ENCODE results near the gene COQ10B.
A peak's percentile ranks its signal among the peaks of the same experiment; 100 is the strongest.
"Not testable (repeated sequence)": the region's sequence is repeated elsewhere in the genome, so short reads cannot be mapped to it uniquely, and the experiment has no call there.

COQ10B gene

GRCh38 chr2:197453123-197453913, at the start of gene COQ10B:
COQ10B (plus strand) TSS chr2:197453552; CDS start chr2:197453561, 9 bp downstream.
- DNase-seq = peak; percentile 99

GRCh38 chr2:197405582-197405981, 47.8 kb upstream of the COQ10B start:
- DNase-seq = no peak

- no peak for DNase-seq
Observed at GRCh38 chr2:197414039-197414438, 39.3 kb upstream of the COQ10B start.

DNA sequence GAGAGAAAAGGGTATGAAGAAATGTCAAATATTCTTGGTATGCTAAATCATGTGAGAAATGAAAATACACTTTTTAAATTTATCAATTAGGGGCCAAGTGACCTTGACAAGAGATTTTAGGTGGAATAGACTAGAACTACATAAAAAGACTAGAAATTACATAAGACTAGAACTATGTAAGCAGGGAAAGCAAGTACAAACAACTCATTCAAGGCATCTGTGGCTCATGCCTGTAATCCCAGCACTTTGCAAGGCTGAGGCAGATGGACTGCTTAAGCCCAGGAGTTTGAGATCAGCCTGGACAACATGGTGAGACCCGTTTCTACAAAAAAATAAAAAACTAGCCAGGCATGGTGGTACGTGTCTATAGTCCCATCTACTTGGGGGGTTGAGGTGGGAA, 38.8 kb upstream of the COQ10B start:
- DNase-seq = no peak

DNA sequence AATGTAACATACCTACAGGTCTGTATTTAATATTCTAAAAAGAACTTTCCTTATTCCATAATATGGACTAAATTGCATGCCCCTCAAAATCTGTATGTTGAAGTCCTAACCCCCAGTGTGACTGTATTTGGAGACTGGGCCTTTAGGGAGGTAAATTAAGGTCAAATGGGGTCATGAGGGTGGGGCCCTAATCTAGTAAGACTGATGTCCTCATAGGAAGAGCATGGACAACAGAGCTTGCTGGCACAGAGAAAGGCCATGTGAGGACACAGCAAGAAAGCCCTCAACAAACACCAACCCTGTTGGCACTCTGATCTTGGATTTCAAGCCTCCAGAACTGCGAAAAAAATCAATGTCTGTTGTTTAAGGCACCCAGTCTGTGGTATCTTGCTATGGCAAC, 37.1 kb upstream of the COQ10B start:
- DNase-seq = no peak

DNA sequence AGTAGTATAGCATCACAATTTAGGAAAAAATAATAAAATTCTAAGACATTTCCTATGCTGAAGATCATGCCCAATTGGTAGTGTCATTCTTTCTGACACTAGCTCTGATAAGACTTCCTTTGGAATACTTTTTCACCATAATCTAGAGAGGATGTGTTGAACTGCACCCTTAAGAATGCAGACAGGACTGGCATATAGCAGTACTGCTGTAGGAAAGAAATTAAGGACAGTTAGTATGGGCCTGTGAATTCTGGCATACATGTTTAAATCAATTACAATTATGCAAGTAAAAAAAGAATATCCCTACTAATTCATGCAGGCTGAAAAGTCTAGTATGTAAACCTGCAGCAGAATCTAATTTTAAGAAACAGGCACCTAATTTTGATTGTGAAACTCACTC, 33.9 kb upstream of the COQ10B start:
- no peak for DNase-seq

- DNase-seq = no peak
Observed at GRCh38 chr2:197423307-197423706, 30.0 kb upstream of the COQ10B start.

GRCh38 chr2:197425550-197425949, 27.8 kb upstream of the COQ10B start:
- DNase-seq = no peak

DNA sequence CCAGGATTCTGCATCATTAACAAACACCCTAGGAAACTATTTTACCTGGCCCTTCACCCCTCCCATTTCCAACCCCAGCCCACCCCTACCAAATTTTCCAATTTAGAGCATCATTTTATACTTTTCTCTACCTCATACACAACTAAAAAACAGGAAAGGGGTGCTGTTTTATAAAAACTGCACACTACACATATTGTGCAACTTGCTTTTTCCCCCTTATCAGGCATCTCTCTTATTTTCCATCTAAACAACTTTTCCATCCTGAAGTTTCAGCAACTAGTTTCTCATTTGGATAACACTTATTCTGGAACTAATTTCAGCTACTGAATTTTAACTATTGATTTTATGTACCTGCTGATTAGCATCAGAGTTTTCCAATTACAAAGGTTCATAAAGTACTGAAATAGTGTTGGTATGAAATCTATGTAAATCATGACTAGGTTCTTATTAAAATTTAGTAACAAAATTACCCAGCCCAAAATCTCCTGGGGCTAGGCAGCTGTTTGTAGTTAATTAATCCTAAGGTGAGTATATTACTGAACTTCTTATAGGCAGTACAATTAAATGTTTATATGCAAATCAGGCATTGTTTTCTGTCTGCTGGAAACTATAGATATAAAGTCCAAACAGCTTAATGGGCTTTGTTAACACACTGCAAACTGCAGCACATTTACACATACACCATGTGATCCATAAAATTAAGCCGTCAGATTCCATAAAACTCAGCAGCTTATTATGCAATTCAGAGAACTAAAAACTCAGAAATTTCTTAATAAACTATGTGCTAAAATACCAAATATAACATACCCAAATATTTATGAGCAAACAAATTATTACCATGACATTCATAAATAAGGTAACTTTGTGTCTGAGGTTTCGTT, 26.4 kb upstream of the COQ10B start:
- no peak for DNase-seq

DNA sequence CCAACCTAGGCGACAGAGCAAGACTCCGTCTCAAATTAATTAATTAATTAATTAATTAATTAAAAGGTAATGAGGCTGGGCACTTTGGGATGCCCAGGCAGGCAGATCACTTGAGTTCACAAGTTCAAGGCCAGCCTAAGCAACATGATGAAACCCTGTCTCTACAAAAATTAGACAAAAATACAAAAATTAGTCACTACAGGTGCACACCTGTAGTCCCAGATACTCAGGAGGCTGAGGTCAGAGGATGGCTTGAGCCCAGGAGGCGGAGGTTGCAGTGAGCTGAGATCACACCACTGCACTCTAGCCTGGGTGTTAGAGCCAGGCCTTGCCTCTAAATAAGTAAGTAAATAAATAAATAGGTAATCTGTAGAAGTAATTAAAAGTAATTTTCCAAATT, 25.4 kb upstream of the COQ10B start:
- DNase-seq = no peak

GRCh38 chr2:197431858-197432257, 21.5 kb upstream of the COQ10B start:
- no peak for DNase-seq

DNA sequence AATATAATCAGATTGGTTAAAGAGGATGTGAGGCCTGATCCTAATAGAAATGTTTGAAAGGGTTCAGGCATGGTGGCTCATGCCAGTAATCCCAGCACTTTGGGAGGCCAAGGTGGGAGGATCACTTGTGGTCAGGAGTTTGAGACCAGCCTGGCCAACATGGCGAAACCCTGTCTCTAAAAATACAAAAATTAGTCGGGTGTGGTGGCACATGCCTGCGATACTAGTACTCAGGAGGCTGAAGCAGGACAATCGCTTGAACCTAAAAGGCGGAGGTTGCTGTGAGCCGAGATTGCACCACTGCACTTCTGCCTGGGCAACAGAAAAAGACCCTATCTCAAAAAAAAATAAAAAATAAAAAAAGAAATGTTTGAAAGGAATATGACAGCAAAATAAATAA, 20.8 kb upstream of the COQ10B start:
- not testable (repeated sequence) for DNase-seq

DNA sequence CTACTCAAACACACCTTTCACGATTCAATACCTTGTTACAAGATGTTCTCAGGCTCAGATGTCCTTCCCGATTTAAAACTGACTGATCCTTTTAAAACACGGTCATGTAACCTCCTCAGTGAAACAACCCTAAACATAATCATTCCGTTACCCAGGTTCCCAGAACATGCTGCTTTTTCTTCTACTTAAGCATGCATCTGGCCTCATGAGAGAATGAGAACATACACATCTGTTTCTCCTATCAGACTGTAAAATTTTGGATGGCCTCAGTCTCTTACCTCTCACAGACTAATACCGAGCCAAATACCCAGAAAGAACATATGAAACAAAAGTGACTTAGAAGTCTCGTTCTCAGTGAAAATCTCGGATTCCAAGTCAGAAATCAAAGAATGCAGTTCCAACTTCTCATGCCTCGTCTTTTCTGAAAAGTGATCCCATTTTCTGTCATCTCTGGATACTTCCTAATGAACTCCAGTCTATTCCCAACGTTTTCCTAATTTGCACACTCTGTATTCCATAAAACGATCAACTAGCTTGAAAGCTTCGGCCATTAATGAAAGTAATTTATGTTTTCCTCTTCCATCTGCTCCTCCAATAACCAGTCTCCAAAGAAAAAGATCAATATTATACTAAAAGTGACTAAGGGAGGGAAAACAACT, 19.4 kb upstream of the COQ10B start:
- no peak for DNase-seq

GRCh38 chr2:197434541-197435513, 18.5 kb upstream of the COQ10B start, which contains the start of gene SF3B1:
SF3B1 (minus strand) TSS chr2:197435028; CDS start chr2:197434999, 29 bp downstream.
- peak; percentile 100 for DNase-seq

GRCh38 chr2:197435598-197436420, 17.5 kb upstream of the COQ10B start:
- DNase-seq = no peak

DNA sequence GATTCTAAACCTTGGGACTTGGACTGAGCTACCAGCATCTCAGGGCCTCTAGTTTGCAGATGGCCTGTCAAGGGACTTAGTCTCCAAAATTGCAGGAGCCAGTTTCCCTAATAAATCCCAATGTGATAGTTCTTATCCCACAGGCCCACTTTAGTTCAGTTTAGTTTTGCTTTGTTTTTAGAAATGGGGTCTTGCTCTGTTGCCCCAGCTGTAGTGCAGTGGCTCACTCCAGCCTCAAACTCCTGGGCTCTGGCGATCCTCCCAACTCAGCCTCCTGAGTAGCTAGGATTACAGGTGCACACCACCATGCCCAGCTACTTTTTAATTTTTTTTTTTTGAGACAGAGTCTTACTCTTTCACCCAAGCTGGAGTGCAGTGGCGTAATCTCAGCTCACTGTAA, 16.0 kb upstream of the COQ10B start:
- DNase-seq = no peak

GRCh38 chr2:197442857-197443256, 10.5 kb upstream of the COQ10B start:
- no peak for DNase-seq

DNA sequence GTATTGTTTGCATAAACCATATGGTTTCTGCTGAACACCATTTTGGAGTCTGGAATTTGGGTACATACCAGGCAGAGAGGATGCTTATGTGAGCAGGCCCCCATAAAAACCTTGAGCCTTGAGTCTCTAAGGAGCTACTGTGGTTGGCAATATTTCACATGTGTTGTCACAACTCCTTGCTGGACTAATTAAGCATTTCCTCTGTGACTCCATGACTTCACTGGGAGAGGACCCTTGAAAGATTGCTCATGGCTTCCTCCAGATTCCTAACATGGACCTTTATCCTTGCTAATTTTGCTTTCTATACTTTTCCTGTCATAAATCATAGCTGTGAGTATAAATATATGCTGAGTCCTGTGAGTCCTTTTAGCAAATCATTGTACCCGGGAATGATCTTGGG, 7.6 kb upstream of the COQ10B start:
- DNase-seq = no peak

- no peak for DNase-seq
Observed at GRCh38 chr2:197446844-197447243, 6.5 kb upstream of the COQ10B start.

GRCh38 chr2:197450465-197450864, 2.9 kb upstream of the COQ10B start:
- DNase-seq = no peak

DNA sequence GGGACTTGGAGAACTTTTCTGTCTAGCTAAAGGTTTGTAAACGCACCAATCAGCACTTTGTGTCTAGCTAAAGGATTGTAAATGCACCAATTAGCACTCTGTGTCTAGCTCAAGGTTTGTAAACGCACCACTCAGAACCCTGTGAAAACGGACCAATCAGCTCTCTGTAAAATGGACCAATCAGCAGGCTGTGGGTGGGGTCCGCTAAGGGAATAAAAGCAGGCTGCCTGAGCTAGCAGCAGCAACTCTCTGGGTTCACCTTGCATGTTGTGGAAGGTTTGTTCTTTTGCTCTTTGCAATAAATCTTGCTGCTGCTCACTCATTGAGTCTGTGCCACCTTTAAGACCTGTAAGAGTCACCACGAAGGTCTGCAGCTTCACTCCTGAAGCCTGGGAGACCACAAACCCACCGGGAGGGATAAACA, 2.4 kb upstream of the COQ10B start:
- DNase-seq = not testable (repeated sequence)
